Measurements from ENCODE around the gene FOSB.
A peak's percentile ranks its signal among the peaks of the same experiment; 100 is the strongest.

Gene FOSB

GRCh38 chr19:45494261-45494916 is 26.6 kb downstream of the FOSB start:
- Mint-ChIP-seq H3K27me3 (peaks cover 6% of the 10 kb centered on the region), H3K27ac (no peak overlapping the region), H3K36me3 (no peaks in the 10 kb centered on the region), H3K4me3 (no peak overlapping the region), H3K9me3 (no peaks in the 10 kb centered on the region), H3K4me1 (peaks cover 29% of the 10 kb centered on the region)
- DNase-seq (ENCODE audit: low spot score in 2 of 2) (no peak), ATAC-seq (ENCODE audit: low read depth) (no peak)

GRCh38 chr19:45495178-45495577 is 27.4 kb downstream of the FOSB start:
- no peak overlapping the region for H3K27ac Mint-ChIP-seq
- H3K4me3 Mint-ChIP-seq, result peak overlapping the region; percentile 92
- peaks cover 6% of the 10 kb centered on the region for H3K27me3 Mint-ChIP-seq
- peaks cover 31% of the 10 kb centered on the region for H3K4me1 Mint-ChIP-seq
- H3K36me3 Mint-ChIP-seq, result no peaks in the 10 kb centered on the region
- no peaks in the 10 kb centered on the region for H3K9me3 Mint-ChIP-seq
- DNase-seq (ENCODE audit: low spot score in 2 of 2) (no peak), ATAC-seq (ENCODE audit: low read depth) (no peak)

GRCh38 chr19:45496349-45496953 is 28.7 kb downstream of the FOSB start:
- peak in 1 of 2 donors; percentile 58 for DNase-seq (ENCODE audit: low spot score in 2 of 2)
- Mint-ChIP-seq H3K4me1 (peaks cover 35% of the 10 kb centered on the region), H3K4me3 (peak overlapping the region; percentile 92), H3K36me3 (peaks cover 5% of the 10 kb centered on the region), H3K27me3 (peaks cover 6% of the 10 kb centered on the region), H3K27ac (peak overlapping the region; percentile 11), H3K9me3 (peaks cover 2% of the 10 kb centered on the region)
- ATAC-seq (ENCODE audit: low read depth), result peak; percentile 11

- DNase-seq (ENCODE audit: low spot score in 2 of 2), result no peak
- H3K27ac Mint-ChIP-seq, result peak overlapping the region; percentile 16
- peaks cover 6% of the 10 kb centered on the region for H3K27me3 Mint-ChIP-seq
- H3K36me3 Mint-ChIP-seq, result peaks cover 5% of the 10 kb centered on the region
- no peak for ATAC-seq (ENCODE audit: low read depth)
- H3K9me3 Mint-ChIP-seq, result peaks cover 2% of the 10 kb centered on the region
- H3K4me1 Mint-ChIP-seq, result peaks cover 44% of the 10 kb centered on the region
- H3K4me3 Mint-ChIP-seq, result peak overlapping the region; percentile 81
Measured at GRCh38 chr19:45497791-45498190, 30.0 kb downstream of the FOSB start.

GRCh38 chr19:45498411-45499195 is 30.8 kb downstream of the FOSB start, which contains the start of gene PPM1N:
Gene PPM1N, plus strand, starts transcription at chr19:45498443. Its CDS starts 30 bp downstream, at chr19:45498473.
- peaks cover 2% of the 10 kb centered on the region for H3K9me3 Mint-ChIP-seq
- H3K4me1 Mint-ChIP-seq, result peaks cover 40% of the 10 kb centered on the region
- ATAC-seq (ENCODE audit: low read depth) (peak; percentile 68), DNase-seq (ENCODE audit: low spot score in 2 of 2) (peak; percentile 66 to 76)
- H3K36me3 Mint-ChIP-seq, result peaks cover 5% of the 10 kb centered on the region
- peaks cover 6% of the 10 kb centered on the region for H3K27me3 Mint-ChIP-seq
- peak within 1 kb of the TSS; percentile 92 for H3K4me3 Mint-ChIP-seq
- H3K27ac Mint-ChIP-seq, result peak within 1 kb of the TSS; percentile 16

- no peak overlapping the region for H3K27ac Mint-ChIP-seq
- DNase-seq (ENCODE audit: low spot score in 2 of 2), result peak in 1 of 2 donors; percentile 45
Measured at GRCh38 chr19:45499196-45500180, 31.7 kb downstream of the FOSB start.

GRCh38 chr19:45500918-45501729 is 33.3 kb downstream of the FOSB start:
- peaks cover 2% of the 10 kb centered on the region for H3K9me3 Mint-ChIP-seq
- no peaks in the 10 kb centered on the region for H3K27me3 Mint-ChIP-seq
- H3K27ac Mint-ChIP-seq, result peak overlapping the region; percentile 58
- H3K4me3 Mint-ChIP-seq, result peak overlapping the region; percentile 41
- H3K36me3 Mint-ChIP-seq, result peaks cover 5% of the 10 kb centered on the region
- ATAC-seq (ENCODE audit: low read depth) (no peak), DNase-seq (ENCODE audit: low spot score in 2 of 2) (no peak)
- H3K4me1 Mint-ChIP-seq, result peaks cover 37% of the 10 kb centered on the region

More at GRCh38 chr19:45499196-45500180, 31.7 kb downstream of the FOSB start:
- Mint-ChIP-seq H3K4me1 (peaks cover 38% of the 10 kb centered on the region), H3K27me3 (peaks cover 6% of the 10 kb centered on the region), H3K36me3 (peaks cover 5% of the 10 kb centered on the region), H3K4me3 (peak overlapping the region; percentile 6), H3K9me3 (peaks cover 2% of the 10 kb centered on the region)
- ATAC-seq (ENCODE audit: low read depth), result peak; percentile 5

- Mint-ChIP-seq H3K4me1 (peaks cover 37% of the 10 kb centered on the region), H3K4me3 (no peak overlapping the region), H3K27ac (peak overlapping the region; percentile 58), H3K9me3 (peaks cover 2% of the 10 kb centered on the region), H3K27me3 (no peaks in the 10 kb centered on the region), H3K36me3 (peaks cover 5% of the 10 kb centered on the region)
- DNase-seq (ENCODE audit: low spot score in 2 of 2) (no peak), ATAC-seq (ENCODE audit: low read depth) (no peak)
Measured at GRCh38 chr19:45501730-45502014, 33.9 kb downstream of the FOSB start.

GRCh38 chr19:45502111-45502510 is 34.3 kb downstream of the FOSB start:
- Mint-ChIP-seq H3K4me3 (no peak overlapping the region), H3K4me1 (peaks cover 34% of the 10 kb centered on the region), H3K27ac (peak overlapping the region; percentile 58), H3K36me3 (peaks cover 5% of the 10 kb centered on the region), H3K9me3 (peaks cover 2% of the 10 kb centered on the region), H3K27me3 (no peaks in the 10 kb centered on the region)
- DNase-seq (ENCODE audit: low spot score in 2 of 2) (no peak), ATAC-seq (ENCODE audit: low read depth) (no peak)

GRCh38 chr19:45503909-45504308 is 36.1 kb downstream of the FOSB start:
- Mint-ChIP-seq H3K27me3 (no peaks in the 10 kb centered on the region), H3K9me3 (peaks cover 2% of the 10 kb centered on the region), H3K4me1 (peaks cover 27% of the 10 kb centered on the region), H3K36me3 (peaks cover 5% of the 10 kb centered on the region), H3K4me3 (no peak overlapping the region), H3K27ac (no peak overlapping the region)
- DNase-seq (ENCODE audit: low spot score in 2 of 2) (no peak), ATAC-seq (ENCODE audit: low read depth) (no peak)

GRCh38 chr19:45505151-45505995 is 37.6 kb downstream of the FOSB start:
- H3K4me3 Mint-ChIP-seq, result peak overlapping the region; percentile 68
- no peaks in the 10 kb centered on the region for H3K27me3 Mint-ChIP-seq
- H3K4me1 Mint-ChIP-seq, result peaks cover 30% of the 10 kb centered on the region
- H3K36me3 Mint-ChIP-seq, result peaks cover 5% of the 10 kb centered on the region
- DNase-seq (ENCODE audit: low spot score in 2 of 2), result no peak
- peaks cover 2% of the 10 kb centered on the region for H3K9me3 Mint-ChIP-seq
- no peak for ATAC-seq (ENCODE audit: low read depth)
- H3K27ac Mint-ChIP-seq, result peak overlapping the region; percentile 94

GRCh38 chr19:45505996-45506245 is 38.1 kb downstream of the FOSB start:
- Mint-ChIP-seq H3K27ac (peak overlapping the region; percentile 94), H3K27me3 (no peaks in the 10 kb centered on the region), H3K4me3 (peak overlapping the region; percentile 80), H3K4me1 (peaks cover 35% of the 10 kb centered on the region), H3K36me3 (peaks cover 6% of the 10 kb centered on the region), H3K9me3 (peaks cover 2% of the 10 kb centered on the region)
- ATAC-seq (ENCODE audit: low read depth) (no peak), DNase-seq (ENCODE audit: low spot score in 2 of 2) (no peak)

All from memory B cell (primary cell).